OCI-LY3 (cell line): Measurements from ENCODE around the gene CENPB.

Experiments used
- EZH2phosphoT487 ChIP-seq: fragments of 200-600 bp; shearing (Covaris generic); IDR thresholded peaks from 2 replicates; pipeline ENCODE4 v1.6.1; 2018; ENCODE audit warnings: antibody characterized with exemption, mixed run types, low read depth
- TF ChIP-seq, protein P1 (sequence below): fragments of 200-600, 300-600 bp; sonication (generic); IDR thresholded peaks from 2 replicates; pipeline ENCODE4 v1.5.1; 2014; ENCODE audit warnings: antibody characterized with exemption, low read length, low read depth

DNA sequence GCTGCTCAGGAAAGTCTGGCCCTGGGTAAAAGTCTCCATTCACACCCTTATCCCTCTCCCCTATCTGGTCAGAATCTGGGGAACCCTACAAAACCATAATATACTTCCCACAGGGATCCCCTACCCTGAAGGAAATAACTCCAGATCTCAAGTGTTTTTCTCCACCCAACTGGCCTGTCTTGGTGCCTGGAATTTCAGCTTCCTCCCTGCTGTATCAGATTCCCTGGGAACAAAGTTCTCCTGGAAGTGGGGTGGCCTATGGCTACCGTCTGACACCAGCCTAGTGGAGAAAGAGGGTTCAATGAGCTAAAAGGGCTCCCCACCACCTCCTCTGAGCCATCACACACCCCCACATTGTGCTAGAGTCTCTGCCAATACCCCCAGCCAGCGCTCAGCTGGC is 39.1 kb downstream of the CENPB start:
- TF ChIP-seq, protein P1, sequence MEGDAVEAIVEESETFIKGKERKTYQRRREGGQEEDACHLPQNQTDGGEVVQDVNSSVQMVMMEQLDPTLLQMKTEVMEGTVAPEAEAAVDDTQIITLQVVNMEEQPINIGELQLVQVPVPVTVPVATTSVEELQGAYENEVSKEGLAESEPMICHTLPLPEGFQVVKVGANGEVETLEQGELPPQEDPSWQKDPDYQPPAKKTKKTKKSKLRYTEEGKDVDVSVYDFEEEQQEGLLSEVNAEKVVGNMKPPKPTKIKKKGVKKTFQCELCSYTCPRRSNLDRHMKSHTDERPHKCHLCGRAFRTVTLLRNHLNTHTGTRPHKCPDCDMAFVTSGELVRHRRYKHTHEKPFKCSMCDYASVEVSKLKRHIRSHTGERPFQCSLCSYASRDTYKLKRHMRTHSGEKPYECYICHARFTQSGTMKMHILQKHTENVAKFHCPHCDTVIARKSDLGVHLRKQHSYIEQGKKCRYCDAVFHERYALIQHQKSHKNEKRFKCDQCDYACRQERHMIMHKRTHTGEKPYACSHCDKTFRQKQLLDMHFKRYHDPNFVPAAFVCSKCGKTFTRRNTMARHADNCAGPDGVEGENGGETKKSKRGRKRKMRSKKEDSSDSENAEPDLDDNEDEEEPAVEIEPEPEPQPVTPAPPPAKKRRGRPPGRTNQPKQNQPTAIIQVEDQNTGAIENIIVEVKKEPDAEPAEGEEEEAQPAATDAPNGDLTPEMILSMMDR, result no peak
- TF ChIP-seq EZH2phosphoT487, result no peak
